Medulla oblongata (tissue), 1 donor: ENCODE measurements around the gene TSPAN7.

Experiments used
- DNase-seq: peaks from one replicate; pipeline ENCODE4 v3.0.0-alpha.2; 2015; ENCODE audit errors: extremely low spot score

The TSPAN7 gene

GRCh38 chrX:38682095-38682494 is 120.8 kb downstream of the TSPAN7 start:
- no peak for DNase-seq

DNA sequence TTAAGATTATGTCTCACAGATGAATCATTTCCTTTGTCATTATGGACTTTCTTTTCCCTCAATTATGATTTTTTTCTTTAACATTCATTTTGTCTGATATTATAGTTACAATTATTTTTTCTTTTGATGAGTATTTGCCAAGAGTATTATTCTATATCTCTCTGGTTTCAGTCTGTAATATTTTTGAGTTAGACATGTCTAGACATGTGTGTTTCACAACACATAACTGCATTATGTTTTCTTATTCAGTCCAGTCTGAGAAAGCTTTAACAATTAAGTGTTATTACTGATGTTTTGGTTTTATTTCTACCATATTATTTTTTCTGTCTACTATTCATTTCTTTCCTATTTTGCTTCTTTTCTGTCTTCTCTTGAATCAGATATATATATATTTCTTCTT is 131.6 kb downstream of the TSPAN7 start:
- no peak for DNase-seq

- no peak for DNase-seq
Measured at GRCh38 chrX:38694394-38694793, 133.1 kb downstream of the TSPAN7 start.

GRCh38 chrX:38697461-38697860 is 136.1 kb downstream of the TSPAN7 start:
- no peak for DNase-seq

GRCh38 chrX:38699121-38699520 is 137.8 kb downstream of the TSPAN7 start:
- no peak for DNase-seq

DNA sequence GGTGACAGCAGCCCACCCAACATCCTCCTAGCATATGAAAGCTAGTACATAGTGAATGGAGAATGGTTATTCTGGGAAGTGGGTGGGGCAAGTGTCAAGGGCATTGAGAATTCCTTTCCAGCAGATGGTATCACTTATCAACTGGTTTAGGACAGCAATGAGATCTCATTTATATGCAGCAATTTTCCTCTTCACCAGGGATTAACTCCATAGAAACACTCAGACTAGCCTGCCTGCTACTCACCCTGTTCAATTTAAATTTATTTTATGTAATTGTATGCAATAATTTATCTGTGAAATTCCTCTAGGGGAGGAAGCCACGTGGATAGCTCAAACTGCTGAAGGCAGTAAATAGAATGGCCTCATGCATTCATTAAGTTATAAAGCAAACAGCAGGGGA is 138.4 kb downstream of the TSPAN7 start:
- DNase-seq = no peak

- no peak for DNase-seq
Measured at GRCh38 chrX:38701073-38701472, 139.7 kb downstream of the TSPAN7 start.

GRCh38 chrX:38704146-38704882 is 143.0 kb downstream of the TSPAN7 start:
- no peak for DNase-seq

- DNase-seq = peak; percentile 4
Measured at GRCh38 chrX:38717871-38718270, 156.5 kb downstream of the TSPAN7 start.

- DNase-seq = no peak
Measured at GRCh38 chrX:38718311-38718710, 157.0 kb downstream of the TSPAN7 start.

DNA sequence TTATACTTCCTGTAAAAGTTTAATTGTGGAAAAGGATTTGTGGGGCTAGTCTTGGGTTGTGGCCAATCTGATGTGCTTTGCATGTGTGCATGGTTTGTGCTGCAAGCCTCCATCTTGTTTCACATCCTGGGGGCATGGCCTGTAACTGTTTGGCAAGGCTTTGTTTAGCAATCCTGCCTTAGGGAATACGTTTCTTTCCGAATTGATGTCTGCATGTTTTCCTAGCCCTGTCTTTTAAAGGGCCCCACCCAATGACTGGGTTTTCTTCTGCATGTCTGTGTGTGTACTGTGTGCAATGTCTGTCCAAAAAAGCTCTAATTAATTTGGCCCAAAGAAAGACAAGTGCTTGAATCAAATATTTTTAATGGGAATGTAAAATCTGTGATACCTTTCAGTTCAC is 165.3 kb downstream of the TSPAN7 start:
- no peak for DNase-seq

DNA sequence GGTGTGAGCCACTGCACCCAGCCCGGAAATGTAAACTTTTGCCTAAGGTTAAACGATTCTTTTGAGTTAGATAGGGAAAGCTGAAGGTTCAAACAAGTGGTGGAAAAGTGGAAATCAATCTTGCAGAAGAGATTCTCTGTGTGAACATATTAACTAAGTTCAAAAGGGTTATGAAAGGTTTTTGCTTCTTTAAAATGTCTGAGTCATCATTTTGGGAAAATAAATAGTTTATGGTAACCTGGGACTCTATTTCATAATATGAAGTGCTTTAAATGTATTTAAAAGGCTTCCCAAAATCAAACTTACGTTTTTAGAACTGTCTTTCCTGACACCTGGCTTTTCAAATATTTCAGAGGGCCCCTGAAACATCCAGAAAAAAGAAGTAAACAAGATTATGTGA is 166.3 kb downstream of the TSPAN7 start:
- DNase-seq = no peak

- no peak for DNase-seq
Measured at GRCh38 chrX:38732866-38733265, 171.5 kb downstream of the TSPAN7 start.
